Measurements from ENCODE around the gene C9.
"Not testable (repeated sequence)": the region's sequence is repeated elsewhere in the genome, so short reads cannot be mapped to it uniquely, and the experiment has no call there.

Gene C9

GRCh38 chr5:39255406-39255805, 108.9 kb downstream of the C9 start:
- no peak for DNase-seq

GRCh38 chr5:39254671-39255070, 109.6 kb downstream of the C9 start:
- no peak for DNase-seq

- no peak for DNase-seq
These were observed 111.1 kb downstream of the C9 start for GRCh38 chr5:39253196-39253595.

GRCh38 chr5:39249564-39250274, 114.6 kb downstream of the C9 start:
- peak; percentile 46 for DNase-seq

GRCh38 chr5:39249069-39249468, 115.2 kb downstream of the C9 start:
- DNase-seq = no peak

DNA sequence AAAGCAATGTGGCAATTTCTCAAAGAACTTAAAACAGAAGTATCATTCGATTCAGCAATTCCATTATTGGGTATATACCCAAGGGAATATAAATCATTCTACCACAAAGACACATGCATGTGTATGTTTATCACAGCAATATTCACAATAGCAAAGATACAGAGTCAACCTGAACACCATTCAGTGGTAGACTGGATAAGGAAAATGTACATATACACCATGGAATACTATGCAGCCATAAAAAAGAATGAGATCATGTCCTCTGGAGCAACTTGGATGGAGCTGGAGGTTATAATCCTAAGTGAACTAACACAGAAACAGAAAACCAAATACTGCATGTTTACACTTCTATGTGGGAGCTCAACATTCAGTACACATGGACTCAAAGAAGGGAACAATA, 123.5 kb downstream of the C9 start:
- no peak for DNase-seq

DNA sequence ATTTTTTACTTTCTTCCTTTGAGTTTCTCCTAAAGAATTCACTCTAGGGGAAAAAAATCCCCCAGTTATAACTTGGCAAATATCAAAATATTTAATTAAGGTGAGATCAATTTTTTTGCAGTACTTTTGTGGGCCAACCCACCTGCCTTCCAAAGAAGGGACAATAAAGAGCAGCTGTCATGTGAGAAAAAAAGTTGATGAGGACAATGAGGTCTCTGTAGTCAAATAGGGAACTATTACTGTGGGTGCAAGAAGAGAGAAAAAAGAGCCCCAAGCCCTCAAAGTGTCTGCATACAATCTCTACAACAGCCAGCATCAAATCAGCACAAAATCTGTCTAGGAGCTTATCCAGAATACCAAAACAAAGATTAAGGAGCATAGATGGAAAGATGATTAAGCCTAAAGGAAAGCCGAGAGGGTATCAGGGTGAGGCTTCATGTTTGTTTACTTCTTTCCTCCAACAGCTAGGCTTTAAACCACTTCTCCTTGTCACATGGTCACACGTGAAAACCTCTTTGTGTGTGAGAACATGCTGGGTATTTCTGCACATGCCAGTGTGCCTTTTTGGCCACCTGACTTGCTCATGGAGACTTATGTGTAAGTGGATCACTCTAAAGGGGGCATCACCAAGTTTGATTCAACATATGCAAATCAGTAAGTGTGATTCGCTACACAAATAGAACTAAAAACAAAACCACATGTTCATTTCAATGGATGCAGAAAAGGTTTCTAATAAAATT, 125.8 kb downstream of the C9 start:
- no peak for DNase-seq

DNA sequence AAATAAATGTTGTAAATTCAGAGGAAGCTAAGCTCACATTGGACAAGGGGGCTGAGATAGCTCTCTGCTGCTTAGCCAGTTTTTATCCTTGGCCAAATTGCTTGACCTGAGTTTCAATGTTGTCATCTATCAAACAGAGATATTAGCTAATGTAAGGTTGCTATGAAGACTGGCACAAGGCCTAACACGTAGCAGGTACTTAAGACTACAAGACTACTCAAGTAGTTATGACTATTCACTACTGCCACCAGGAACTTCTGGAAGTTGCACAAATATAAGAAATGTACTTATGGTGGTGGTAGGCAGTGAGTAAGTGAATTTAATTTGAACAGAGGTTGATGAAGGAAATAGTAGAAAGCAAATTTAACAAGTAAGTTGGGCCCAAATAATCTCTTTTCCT, 127.6 kb downstream of the C9 start:
- DNase-seq = no peak

DNA sequence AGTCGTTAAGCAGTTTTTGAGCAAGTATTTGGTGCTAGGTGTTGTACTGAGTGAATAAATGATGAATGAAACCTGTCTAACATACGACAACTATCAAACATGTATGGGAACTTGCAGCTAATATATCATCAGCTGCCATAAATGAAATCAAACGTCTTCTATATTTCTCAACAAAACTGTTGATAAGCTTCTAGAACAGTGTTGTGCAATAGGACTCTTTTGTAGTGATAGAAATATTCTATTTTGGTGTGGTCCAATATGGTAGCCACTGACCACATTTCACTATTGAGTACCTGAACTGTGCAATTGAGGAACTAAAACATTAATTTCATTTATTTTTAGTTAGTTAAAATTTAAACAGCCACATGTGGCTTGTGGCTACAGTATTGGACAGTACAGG, 128.6 kb downstream of the C9 start:
- no peak for DNase-seq

DNA sequence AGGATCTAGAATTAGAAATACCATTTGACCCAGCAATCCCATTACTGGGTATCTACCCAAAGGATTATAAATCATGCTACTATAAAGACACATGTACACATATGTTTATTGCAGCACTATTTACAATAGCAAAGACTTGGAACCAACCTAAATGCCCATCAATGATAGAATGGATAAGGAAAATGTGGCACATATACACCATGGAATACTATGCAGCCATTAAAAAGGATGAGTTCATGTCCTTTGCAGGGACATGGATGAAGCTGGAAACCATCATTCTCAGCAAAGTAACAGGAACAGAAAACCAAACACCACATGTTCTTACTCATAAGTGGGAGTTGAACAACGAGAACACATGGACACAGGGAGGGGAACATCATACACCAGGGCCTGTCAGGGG, 129.8 kb downstream of the C9 start:
- DNase-seq = not testable (repeated sequence)
